ENCODE measurements around the gene CUL7.

- TF ChIP-seq CTCF (IDR thresholded peaks at IDR 0.05) = no peak
- TF ChIP-seq EP300 (IDR thresholded peaks at IDR 0.05) = no peak
These were observed 40.4 kb downstream of the CUL7 start for GRCh38 chr6:43013097-43013842.
